HFF-Myc (cell line): ENCODE measurements around the gene DCHS1.

ENCODE experiments used
- DNase-seq: peaks from one replicate; pipeline ENCODE4 v3.0.0-alpha.2; 2011; ENCODE audit warnings: low read depth; ENCODE audit errors: extremely low read depth
- H3K4me3 ChIP-seq: replicated peaks from 2 replicates; pipeline ENCODE4 v1.5.1; 2011; ENCODE audit warnings: low read depth, mild to moderate bottlenecking, control low read depth, low read length
- CTCF ChIP-seq: IDR thresholded peaks from 2 replicates; pipeline ENCODE4 v1.5.1; 2012; ENCODE audit warnings: mild to moderate bottlenecking, low read depth, low read length, control low read depth; ENCODE audit errors: missing control alignments

DCHS1 gene

GRCh38 chr11:6681949-6682348 is 26.3 kb upstream of the DCHS1 start:
- no peak for DNase-seq
- peak overlapping the region; percentile 85 for H3K4me3 ChIP-seq
- TF ChIP-seq CTCF = no peak

- DNase-seq = no peak
- no peak for TF ChIP-seq CTCF
- H3K4me3 ChIP-seq = peak overlapping the region; percentile 85
These were observed 25.9 kb upstream of the DCHS1 start for GRCh38 chr11:6681505-6681904.

- TF ChIP-seq CTCF = no peak
- DNase-seq = no peak
These were observed 21.4 kb upstream of the DCHS1 start for GRCh38 chr11:6677018-6677417.

GRCh38 chr11:6674862-6675261 is 19.3 kb upstream of the DCHS1 start:
- no peak overlapping the region for H3K4me3 ChIP-seq
- no peak for TF ChIP-seq CTCF
- DNase-seq = no peak

More at GRCh38 chr11:6677018-6677417, 21.4 kb upstream of the DCHS1 start:
- H3K4me3 ChIP-seq = no peak overlapping the region

GRCh38 chr11:6674219-6674597 is 18.6 kb upstream of the DCHS1 start:
- no peak for TF ChIP-seq CTCF
- no peak overlapping the region for H3K4me3 ChIP-seq
- DNase-seq = no peak

GRCh38 chr11:6673523-6674218 is 18.1 kb upstream of the DCHS1 start:
- no peak for DNase-seq
- no peak overlapping the region for H3K4me3 ChIP-seq
- no peak for TF ChIP-seq CTCF

- no peak for DNase-seq
- no peak for TF ChIP-seq CTCF
These were observed 16.4 kb upstream of the DCHS1 start for GRCh38 chr11:6671991-6672390.

More at GRCh38 chr11:6671991-6672390, 16.4 kb upstream of the DCHS1 start:
- H3K4me3 ChIP-seq = no peak overlapping the region
